Heart left ventricle (tissue), 16 donors: ENCODE measurements around the gene COL8A2. TPM values are rescaled to one million over a fixed set of nuclear protein-coding genes. Genes with fewer than 3 reads are reported as not detected.

Experiments
- ATAC-seq, 4 donors: fragments of 200-7000 bp; cut with Tn5 transposase; one replicate each; pipeline ENCODE4 v1.9.1; 2020 to 2022; ENCODE audit warnings: moderate library complexity in 4 of 4, mild to moderate bottlenecking in 3 of 4, moderate number of reproducible peaks in 1 of 4
- DNase-seq, 5 donors: peaks; one replicate each; pipeline ENCODE4 v3.0.0-alpha.2; 2020
- H3K27ac ChIP-seq, 12 donors: fragments of 200-600 bp; sonication (generic) in 4 of 12; one replicate each; pipeline versions ENCODE4 v1.5.0 to v1.8.0; 2016 to 2022; ENCODE audit warnings: mild to moderate bottlenecking in 2 of 12
- H3K27me3 ChIP-seq, 9 donors: fragments of 200-600 bp; sonication (generic) in 2 of 9; one replicate each; pipeline versions ENCODE4 v1.5.1 to v1.8.0; 2016 to 2022; ENCODE audit warnings: mild to moderate bottlenecking in 3 of 9
- H3K36me3 ChIP-seq, 9 donors: fragments of 200-600 bp; sonication (generic) in 2 of 9; one replicate each; pipeline versions ENCODE4 v1.5.0 to v1.8.0; 2018 to 2022; ENCODE audit warnings: mild to moderate bottlenecking in 2 of 9
- H3K4me1 ChIP-seq, 12 donors: fragments of 200-600 bp; sonication (generic) in 4 of 12; one replicate each; pipeline versions ENCODE4 v1.5.0 to v1.8.0; 2016 to 2022; ENCODE audit warnings: mild to moderate bottlenecking in 3 of 12
- H3K4me3 ChIP-seq, 12 donors: fragments of 200-600 bp; sonication (generic) in 4 of 12; one replicate each; pipeline versions ENCODE4 v1.5.0 to v1.8.0; 2017 to 2022; ENCODE audit warnings: mild to moderate bottlenecking in 9 of 12, moderate library complexity in 4 of 12
- H3K9me3 ChIP-seq, 12 donors: fragments of 200-600 bp; sonication (generic) in 4 of 12; one replicate each; pipeline versions ENCODE4 v1.5.0 to v1.8.0; 2016 to 2022; ENCODE audit warnings: mild to moderate bottlenecking in 1 of 12
- POLR2A ChIP-seq, 2 donors: fragments of 450-650 bp; IDR thresholded peaks; one replicate each; pipeline ENCODE4 v1.6.1; 2017; ENCODE audit warnings: antibody characterized with exemption in 2 of 2, mild to moderate bottlenecking in 2 of 2, moderate library complexity in 2 of 2
- WGBS, 4 donors: extraction: QIAGEN DNeasy Blood & Tissue Kit in 2 of 4; methylation state at CpG; one replicate each; pipeline versions ENCODE4 v1.1.5 to v1.1.7; 2013 to 2018; 5-methylcytosine and 5-hydroxymethylcytosine counted together
- intact Hi-C, 10 donors: fragments of 100-400 bp; cut with DNase I; formaldehyde crosslinking; loops; one replicate each; pipeline versions ENCODE4 v1.11.1 to v1.14.2; 2022
- polyA plus RNA-seq, 2 donors: library from polyadenylated mRNA; stranded (reverse); fragments of 200-250 nt; gene quantifications; one replicate each; pipeline ENCODE4 v1.2.3, GENCODE V29; 2013
- total RNA-seq, 9 donors: library from RNA; depleted of rRNA in 2 of 9; stranded (reverse); fragments of >200 nt in 2 of 9; fragmentation: NEBNext Ultra II Directional in 3 of 9; extraction: Animal tissue kit (Norgen Biotek cat#: 25700) in 3 of 9; gene quantifications; one replicate each; pipeline versions ENCODE4 v1.1.0 to v1.2.4, GENCODE V29; 2016 to 2023
- TF ChIP-seq, protein P1 (sequence below), 12 donors: fragments of 200-600 bp; sonication (generic) in 4 of 12; IDR thresholded peaks; one replicate each; pipeline versions ENCODE4 v1.5.0 to v1.8.0; 2018 to 2022; ENCODE audit warnings: antibody characterized with exemption in 12 of 12, mild to moderate bottlenecking in 5 of 12
- donor health status: ischemic (EF 13 %, LVEDD 7.1; RV severe dilation, severe dysfunction).
- donor health status: healthy with polysubstance abuse.
- donor health status: DM: no; HTN: yes; CAD: no.
- donor health status: DM: no; HTN: no; CAD: no.
- donor health status: ischemic (EF 25% LVEDD 6.9; RV normal size, moderate dysfunction).
- donor health status: ischemic (EF 25% LVEDD 5.7; RV mildly dilated, moderate dysfunction).
- donor health status: healthy.
- donor health status: DM: yes; HTN: yes; CAD: no.
- donor health status: ischemic (EF 35%, LVEDD 5.7; RV mildly dilated, moderate dysfunction).
- donor health status: nonischemic (EF 11% LVEDD 7.7; RV severe dilation, severe dysfunction).
- donor health status: DM: yes; HTN: yes; CAD: no.
- donor health status: PGD.
- donor health status: ischemic (EF 29% LVEDD 5.4; RV normal size, mild dysfunction).
- donor health status: nonischemic (EF 23%, LVEDD 6.1; RV moderate dilation, normal function).

The COL8A2 gene
- total and polyA plus RNA-seq, 11 donors = 0.33 to 2.6 (median 0.60) TPM

DNA sequence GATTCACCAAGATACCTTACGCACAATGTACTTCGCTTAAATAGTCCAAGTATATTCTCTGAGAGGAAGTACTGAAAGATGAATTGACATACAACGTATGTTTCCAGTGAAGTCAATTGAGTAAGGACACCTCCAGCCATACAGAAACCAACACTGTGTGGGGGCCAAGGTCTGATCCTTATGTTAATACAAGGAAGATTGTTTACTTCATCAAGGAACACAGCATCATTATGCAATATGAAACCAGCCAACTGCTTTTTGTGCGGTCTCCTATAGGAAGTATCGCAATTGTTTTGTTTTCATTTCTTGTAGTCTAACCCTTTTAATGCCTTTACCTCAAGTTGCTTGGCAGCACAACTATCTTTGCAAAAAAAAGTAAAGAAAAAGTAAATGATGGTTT, 69.3 kb downstream of the COL8A2 start:
- Histone ChIP-seq H3K9me3 (no peaks in the 10 kb centered on the region), H3K36me3 (peaks cover 0 to 65% (median 32%) of the 10 kb centered on the region in 9 donors), H3K27ac (no peak overlapping the region), H3K4me1 (no peaks in the 10 kb centered on the region), H3K4me3 (no peak overlapping the region), H3K27me3 (no peaks in the 10 kb centered on the region)
- ATAC-seq = no peak
- DNase-seq = no peak
- intact Hi-C loops = no loop called here
- 91 to 96% (median 92%) methylated on average over 5 of the region's 5 CpGs for WGBS, 4 donors
- TF ChIP-seq, protein P1, sequence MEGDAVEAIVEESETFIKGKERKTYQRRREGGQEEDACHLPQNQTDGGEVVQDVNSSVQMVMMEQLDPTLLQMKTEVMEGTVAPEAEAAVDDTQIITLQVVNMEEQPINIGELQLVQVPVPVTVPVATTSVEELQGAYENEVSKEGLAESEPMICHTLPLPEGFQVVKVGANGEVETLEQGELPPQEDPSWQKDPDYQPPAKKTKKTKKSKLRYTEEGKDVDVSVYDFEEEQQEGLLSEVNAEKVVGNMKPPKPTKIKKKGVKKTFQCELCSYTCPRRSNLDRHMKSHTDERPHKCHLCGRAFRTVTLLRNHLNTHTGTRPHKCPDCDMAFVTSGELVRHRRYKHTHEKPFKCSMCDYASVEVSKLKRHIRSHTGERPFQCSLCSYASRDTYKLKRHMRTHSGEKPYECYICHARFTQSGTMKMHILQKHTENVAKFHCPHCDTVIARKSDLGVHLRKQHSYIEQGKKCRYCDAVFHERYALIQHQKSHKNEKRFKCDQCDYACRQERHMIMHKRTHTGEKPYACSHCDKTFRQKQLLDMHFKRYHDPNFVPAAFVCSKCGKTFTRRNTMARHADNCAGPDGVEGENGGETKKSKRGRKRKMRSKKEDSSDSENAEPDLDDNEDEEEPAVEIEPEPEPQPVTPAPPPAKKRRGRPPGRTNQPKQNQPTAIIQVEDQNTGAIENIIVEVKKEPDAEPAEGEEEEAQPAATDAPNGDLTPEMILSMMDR (IDR thresholded peaks at IDR 0.05) = no peak
- no peak for TF ChIP-seq POLR2A (IDR thresholded peaks at IDR 0.05)

DNA sequence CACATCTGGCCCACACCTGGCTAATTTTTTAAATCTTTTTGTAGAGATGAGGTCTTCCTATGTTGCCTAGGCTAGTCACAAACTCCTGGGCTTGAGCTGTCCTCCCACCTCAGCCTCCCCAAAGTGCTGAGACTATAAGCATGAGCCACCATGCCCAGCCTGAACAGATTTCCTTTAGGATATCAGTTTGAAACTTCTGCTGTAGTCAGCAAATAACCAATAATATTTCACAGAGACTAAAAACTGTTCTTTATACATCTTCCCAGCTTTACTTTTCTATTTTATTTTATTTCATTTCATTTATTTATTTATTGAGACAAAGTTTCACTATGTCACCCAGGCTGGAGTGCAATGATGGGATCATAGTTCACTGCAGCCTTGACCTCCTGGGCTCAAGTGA, 71.0 kb downstream of the COL8A2 start:
- H3K27ac ChIP-seq = no peak overlapping the region
- H3K36me3 ChIP-seq = peaks cover 0 to 67% (median 32%) of the 10 kb centered on the region in 9 donors
- no peak for TF ChIP-seq POLR2A (IDR thresholded peaks at IDR 0.05)
- TF ChIP-seq, protein P1 (IDR thresholded peaks at IDR 0.05) = no peak
- no peaks in the 10 kb centered on the region for H3K27me3 ChIP-seq
- intact Hi-C loops = no loop called here
- no peaks in the 10 kb centered on the region for H3K9me3 ChIP-seq
- no peak for DNase-seq
- no peak overlapping the region for H3K4me3 ChIP-seq
- ATAC-seq = no peak
- no peaks in the 10 kb centered on the region for H3K4me1 ChIP-seq

DNA sequence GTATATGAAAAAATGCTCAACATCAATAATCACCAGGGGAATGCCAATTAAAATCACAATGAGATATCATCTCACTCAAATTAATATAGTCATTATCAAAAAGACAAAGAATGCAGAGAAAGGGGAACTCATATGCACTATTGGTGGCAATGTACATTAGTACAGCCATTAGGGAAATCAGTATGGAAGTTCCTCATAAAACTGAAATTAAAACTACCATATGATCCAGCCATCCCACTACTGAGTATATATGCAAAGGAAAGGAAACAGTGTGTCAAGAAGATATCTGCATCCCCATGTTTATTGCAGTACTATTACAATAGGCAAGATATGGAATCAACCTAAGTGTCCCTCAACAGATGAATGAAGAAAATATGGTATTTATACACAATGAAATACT, 73.2 kb downstream of the COL8A2 start:
- TF ChIP-seq POLR2A (IDR thresholded peaks at IDR 0.05) = no peak
- TF ChIP-seq, protein P1 (IDR thresholded peaks at IDR 0.05) = no peak
- ATAC-seq = no peak
- Histone ChIP-seq H3K4me3 (no peak overlapping the region), H3K36me3 (peaks cover 0 to 77% (median 54%) of the 10 kb centered on the region in 9 donors), H3K27ac (no peak overlapping the region), H3K9me3 (peaks cover 0 to 10% (median 0%) of the 10 kb centered on the region in 12 donors), H3K4me1 (no peaks in the 10 kb centered on the region), H3K27me3 (no peaks in the 10 kb centered on the region)
- DNase-seq = no peak
- intact Hi-C loops = no loop called here

Other genes starting within 250 kb of the COL8A2 start
- 10 to 100 TPM; 16.8 to 27.0 (median 20.7) TPM for gene AGO1, start 242.0 kb downstream of the COL8A2 start, total RNA-seq
- gene AGO1, start 242.0 kb downstream of the COL8A2 start, polyA plus RNA-seq = 1 to 10 TPM; 3.0 to 6.2 TPM
- gene AGO3, start 194.1 kb downstream of the COL8A2 start, total RNA-seq = 10 to 100 TPM in 7 of 9 donors, 1 to 10 TPM in 2; 8.6 to 18.8 (median 14.7) TPM
- 1 to 10 TPM; 2.8 to 4.4 TPM for gene AGO3, start 194.1 kb downstream of the COL8A2 start, polyA plus RNA-seq
- gene TEKT2, start 41.1 kb downstream of the COL8A2 start, total RNA-seq = under 1 TPM in 3 of 9 donors, not detected in 6; 0.17 to 0.23 (median 0.20) TPM
- under 1 TPM in 1 of 2 donors, not detected in 1; 0.07 TPM for gene TEKT2, start 41.1 kb downstream of the COL8A2 start, polyA plus RNA-seq
- gene ADPRS, start 36.3 kb downstream of the COL8A2 start, total RNA-seq = 10 to 100 TPM; 11.3 to 49.0 (median 16.9) TPM
- 10 to 100 TPM; 23.2 to 31.2 TPM for gene ADPRS, start 36.3 kb downstream of the COL8A2 start, polyA plus RNA-seq
- gene TRAPPC3, start 24.3 kb upstream of the COL8A2 start, total RNA-seq = 10 to 100 TPM; 45.3 to 77.2 (median 52.9) TPM
- gene TRAPPC3, start 24.3 kb upstream of the COL8A2 start, polyA plus RNA-seq = 10 to 100 TPM; 40.8 to 89.6 TPM
- 100 to 1,000 TPM; 249 to 706 (median 328) TPM for gene MAP7D1, start 30.9 kb upstream of the COL8A2 start, total RNA-seq
- gene MAP7D1, start 30.9 kb upstream of the COL8A2 start, polyA plus RNA-seq = 100 to 1,000 TPM; 236 to 331 TPM
- 100 to 1,000 TPM in 4 of 9 donors, 10 to 100 TPM in 5; 68.6 to 106 (median 92.8) TPM for gene THRAP3, start 99.2 kb upstream of the COL8A2 start, total RNA-seq
- gene THRAP3, start 99.2 kb upstream of the COL8A2 start, polyA plus RNA-seq = 10 to 100 TPM; 27.9 to 36.5 TPM
- gene SH3D21, start 181.1 kb upstream of the COL8A2 start, total RNA-seq = 1 to 10 TPM in 5 of 9 donors, under 1 TPM in 4; 0.38 to 3.1 (median 1.4) TPM
- gene SH3D21, start 181.1 kb upstream of the COL8A2 start, polyA plus RNA-seq = 1 to 10 TPM in 1 of 2 donors, under 1 TPM in 1; 0.72 to 2.2 TPM
- gene EVA1B, start 198.4 kb upstream of the COL8A2 start, total RNA-seq = 10 to 100 TPM in 6 of 9 donors, 1 to 10 TPM in 3; 5.9 to 42.3 (median 10.8) TPM
- 10 to 100 TPM; 13.6 to 21.4 TPM for gene EVA1B, start 198.4 kb upstream of the COL8A2 start, polyA plus RNA-seq